Panc1 (cell line): ENCODE data around the gene AK4. TPM values are rescaled to one million over a fixed set of nuclear protein-coding genes. Genes with fewer than 3 reads are reported as not detected.

Source experiments
- ATAC-seq: fragments of 200-7000 bp; cut with Tn5 transposase; 2 replicates; pipeline ENCODE4 v1.9.1; 2020; ENCODE audit warnings: mild to moderate bottlenecking, moderate library complexity
- BruUV-seq: library from RNA; stranded (reverse); fragments of 400-500 nt; replicated peaks from 2 replicates; lab custom pipeline; 2021; lab: Mats Ljungman, UMichigan
- CTCF ChIA-PET: fragments of 300-600 bp; sonication (Branson Sonifier 250); formaldehyde crosslinking; loops from one replicate; lab custom pipeline; 2022; ENCODE audit warnings: antibody characterized with exemption; lab: Charles Lee
- POLR2A ChIA-PET: fragments of 300-600 bp; sonication (Branson Sonifier 250); formaldehyde crosslinking; loops from one replicate; lab custom pipeline; 2022; ENCODE audit warnings: antibody characterized with exemption; lab: Charles Lee
- DNase-seq: peaks from one replicate; pipeline ENCODE4 v3.0.0-alpha.2; 2010; ENCODE audit warnings: low read depth, low spot score
- H3K27ac ChIP-seq: 2 replicates; pipeline ENCODE4 v1.5.1; 2011; ENCODE audit warnings: mild to moderate bottlenecking, low read length, inconsistent platforms
- H3K27me3 ChIP-seq: fragments of 200-500 bp; sonication (Bioruptor generic); 2 replicates; pipeline ENCODE4 v1.6.0; 2014; ENCODE audit warnings: low read length, inconsistent platforms; ENCODE audit not compliant: control insufficient read depth, insufficient read depth
- H3K36me3 ChIP-seq: fragments of 200-500 bp; sonication (Bioruptor generic); 2 replicates; pipeline ENCODE4 v1.5.1; 2014; ENCODE audit warnings: inconsistent platforms, mild to moderate bottlenecking, low read length, moderate library complexity; ENCODE audit not compliant: control insufficient read depth, insufficient read depth
- H3K4me1 ChIP-seq: 2 replicates; pipeline ENCODE4 v1.5.1; 2011; ENCODE audit warnings: inconsistent platforms, mild to moderate bottlenecking, low read length, moderate library complexity; ENCODE audit not compliant: control insufficient read depth, insufficient read depth
- H3K4me3 ChIP-seq, 2 experiments: 2 replicates each; pipeline ENCODE4 v1.5.1; 2011 to 2012; ENCODE audit warnings: low read depth in 2 of 2, low read length in 2 of 2, mild to moderate bottlenecking in 2 of 2, inconsistent platforms in 1 of 2, moderate library complexity in 1 of 2
- H3K9me3 ChIP-seq: fragments of 200-500 bp; sonication (Bioruptor generic); 2 replicates; pipeline ENCODE4 v1.5.1; 2014; ENCODE audit warnings: low read depth, mild to moderate bottlenecking, inconsistent platforms, low read length, moderate library complexity; ENCODE audit not compliant: control insufficient read depth, insufficient read depth
- POLR2AphosphoS5 ChIP-seq: IDR thresholded peaks from 2 replicates; pipeline ENCODE4 v1.6.1; 2012; ENCODE audit warnings: mild to moderate bottlenecking, low read depth, low read length, moderate library complexity
- REST ChIP-seq, 2 experiments: IDR thresholded peaks; 2 replicates each; pipeline ENCODE4 v1.6.1; 2011 to 2012; ENCODE audit warnings: low read depth in 2 of 2, control low read depth in 1 of 2, low read length in 1 of 2, mild to moderate bottlenecking in 1 of 2, moderate library complexity in 1 of 2; ENCODE audit not compliant: insufficient read depth in 1 of 2
- SIN3A ChIP-seq: IDR thresholded peaks from 2 replicates; pipeline ENCODE4 v1.6.1; 2012; ENCODE audit warnings: low read depth, mild to moderate bottlenecking, low read length, moderate library complexity, borderline replicate concordance; ENCODE audit not compliant: insufficient read depth
- TCF7L2 ChIP-seq: IDR thresholded peaks from 2 replicates; pipeline ENCODE4 v1.6.1; 2011; ENCODE audit warnings: mild to moderate bottlenecking, low read depth, low read length, inconsistent platforms
- in situ Hi-C: cut with HindIII; loops from 2 replicates; pipeline ENCODE4 v1.10.0; 2016; ENCODE audit warnings: low sequenced_read_pairs, low pct_unique_long_range_greater_than_20kb
- intact Hi-C: fragments of 100-400 bp; cut with micrococcal nuclease; formaldehyde crosslinking; loops from one replicate; pipeline ENCODE4 v1.10.0; 2022; ENCODE audit not compliant: unreplicated experiment
- total RNA-seq: library from RNA; stranded (reverse); gene quantifications from one replicate; pipeline ENCODE4 v1.2.1, GENCODE V29; 2021; ENCODE audit not compliant: unreplicated experiment
- TF ChIP-seq, protein P1 (sequence below): fragments of 450-650 bp; IDR thresholded peaks from 2 replicates; pipeline ENCODE4 v1.5.1; 2017; ENCODE audit warnings: mild to moderate bottlenecking

The AK4 gene
- total RNA-seq, 1 experiment from 2014 or later: 26.8 TPM

DNA sequence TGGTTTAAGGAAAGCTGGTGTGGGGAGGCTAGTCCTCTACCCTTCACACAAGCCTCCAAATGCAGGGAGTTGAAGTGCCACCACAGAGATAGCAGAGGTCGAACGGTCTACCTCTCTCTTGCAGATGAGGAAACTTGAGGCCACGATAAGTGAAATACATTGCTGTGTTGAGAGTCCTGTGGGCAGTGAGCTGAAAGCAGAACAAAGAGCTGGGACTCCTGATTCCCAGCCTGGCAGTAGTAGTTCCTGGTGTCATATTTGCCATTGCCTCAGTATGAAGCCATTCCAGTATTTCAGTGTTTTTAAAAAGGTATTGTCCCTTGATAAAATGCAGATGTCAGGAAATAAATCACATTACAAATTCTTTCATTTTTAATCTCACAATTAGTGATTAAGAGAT is 28.6 kb downstream of the AK4 start:
- Histone ChIP-seq H3K36me3 (no peaks in the 10 kb centered on the region), H3K4me3 (no peak overlapping the region), H3K4me1 (peaks cover 22% of the 10 kb centered on the region), H3K9me3 (no peaks in the 10 kb centered on the region), H3K27ac (peak overlapping the region; percentile 31; the same call in 1 of the 2 replicates), H3K27me3 (no peaks in the 10 kb centered on the region)
- TF ChIP-seq, protein P1, sequence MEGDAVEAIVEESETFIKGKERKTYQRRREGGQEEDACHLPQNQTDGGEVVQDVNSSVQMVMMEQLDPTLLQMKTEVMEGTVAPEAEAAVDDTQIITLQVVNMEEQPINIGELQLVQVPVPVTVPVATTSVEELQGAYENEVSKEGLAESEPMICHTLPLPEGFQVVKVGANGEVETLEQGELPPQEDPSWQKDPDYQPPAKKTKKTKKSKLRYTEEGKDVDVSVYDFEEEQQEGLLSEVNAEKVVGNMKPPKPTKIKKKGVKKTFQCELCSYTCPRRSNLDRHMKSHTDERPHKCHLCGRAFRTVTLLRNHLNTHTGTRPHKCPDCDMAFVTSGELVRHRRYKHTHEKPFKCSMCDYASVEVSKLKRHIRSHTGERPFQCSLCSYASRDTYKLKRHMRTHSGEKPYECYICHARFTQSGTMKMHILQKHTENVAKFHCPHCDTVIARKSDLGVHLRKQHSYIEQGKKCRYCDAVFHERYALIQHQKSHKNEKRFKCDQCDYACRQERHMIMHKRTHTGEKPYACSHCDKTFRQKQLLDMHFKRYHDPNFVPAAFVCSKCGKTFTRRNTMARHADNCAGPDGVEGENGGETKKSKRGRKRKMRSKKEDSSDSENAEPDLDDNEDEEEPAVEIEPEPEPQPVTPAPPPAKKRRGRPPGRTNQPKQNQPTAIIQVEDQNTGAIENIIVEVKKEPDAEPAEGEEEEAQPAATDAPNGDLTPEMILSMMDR: no peak
- no peak for TF ChIP-seq POLR2AphosphoS5
- no peak for TF ChIP-seq REST (IDR thresholded peaks at IDR 0.05; ENCODE audit: insufficient read depth in 1 of 2, low read depth in 2 of 2, low read length in 1 of 2)
- TF ChIP-seq TCF7L2: no peak
- TF ChIP-seq SIN3A: no peak
- CTCF ChIA-PET: interaction anchor here (0.6 kb wide), 1 partner anchor 102 kb away, joined by 3 read pairs; no protein-coding TSS in a partner anchor
- intact Hi-C loops: no loop called here
- in situ Hi-C loops: no loop called here
- DNase-seq (no peak), ATAC-seq (no peak)
- no TSS peak for BruUV-seq
- POLR2A ChIA-PET: no interaction called here

DNA sequence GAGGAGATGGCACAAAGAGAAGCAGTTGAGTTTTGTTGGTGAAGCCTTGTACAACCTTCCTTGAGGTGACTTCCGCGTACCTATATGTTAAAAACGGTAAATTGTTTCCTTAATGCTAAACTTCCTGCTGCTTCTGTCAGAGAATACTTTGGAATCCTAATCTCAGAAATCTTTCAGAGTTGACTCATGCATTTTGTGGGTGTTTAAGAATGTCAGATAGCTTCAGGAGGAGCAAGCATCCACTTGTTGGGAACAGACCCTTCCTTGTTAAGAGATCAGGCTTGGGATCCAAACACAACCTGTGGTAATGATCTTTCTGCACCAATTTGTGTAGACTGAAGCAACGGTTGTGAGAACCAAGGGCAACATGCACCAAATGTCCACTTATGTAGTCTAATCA is 29.5 kb downstream of the AK4 start:
- intact Hi-C loops (no loop called here), in situ Hi-C loops (no loop called here)
- CTCF ChIA-PET: no interaction called here
- no peaks in the 10 kb centered on the region for H3K36me3 ChIP-seq
- peak; percentile 65 for ATAC-seq
- TF ChIP-seq REST (IDR thresholded peaks at IDR 0.05; ENCODE audit: insufficient read depth in 1 of 2, low read depth in 2 of 2, low read length in 1 of 2) (no peak), TCF7L2 (no peak), SIN3A (no peak), POLR2AphosphoS5 (no peak)
- TF ChIP-seq, protein P1: no peak
- H3K9me3 ChIP-seq: no peaks in the 10 kb centered on the region
- no peaks in the 10 kb centered on the region for H3K27me3 ChIP-seq
- DNase-seq: no peak
- peaks cover 23% of the 10 kb centered on the region for H3K4me1 ChIP-seq
- no peak overlapping the region for H3K4me3 ChIP-seq
- POLR2A ChIA-PET: no interaction called here
- BruUV-seq: no TSS peak
- H3K27ac ChIP-seq: peak overlapping the region; percentile 35
